KOPT-K1 (cell line): ENCODE measurements around the gene TCF7L1.
"Not testable (repeated sequence)": the region's sequence is repeated elsewhere in the genome, so short reads cannot be mapped to it uniquely, and the experiment has no call there.

ENCODE experiments used
- H3K27ac ChIP-seq: fragments of 200-600 bp; sonication (generic); 2 replicates; pipeline ENCODE4 v1.5.1; 2016; ENCODE audit warnings: antibody characterized with exemption, mild to moderate bottlenecking, low read depth, low read length; ENCODE audit not compliant: poor library complexity, severe bottlenecking
- H3K36me3 ChIP-seq: fragments of 200-600 bp; sonication (generic); 2 replicates; pipeline ENCODE4 v1.5.1; 2017; ENCODE audit warnings: antibody characterized with exemption, mild to moderate bottlenecking, low read length, moderate library complexity; ENCODE audit not compliant: insufficient read depth
- H3K9me3 ChIP-seq: fragments of 200-600 bp; sonication (generic); 2 replicates; pipeline ENCODE4 v1.5.1; 2017; ENCODE audit warnings: antibody characterized with exemption, low read length, mild to moderate bottlenecking; ENCODE audit not compliant: insufficient read depth, poor library complexity, severe bottlenecking

The TCF7L1 gene

GRCh38 chr2:85114586-85115330, 18.4 kb upstream of the TCF7L1 start:
- H3K9me3 ChIP-seq: no peaks in the 10 kb centered on the region
- no peak overlapping the region for H3K27ac ChIP-seq
- H3K36me3 ChIP-seq: no peaks in the 10 kb centered on the region

GRCh38 chr2:85116207-85116606, 17.0 kb upstream of the TCF7L1 start:
- H3K27ac ChIP-seq: no peak overlapping the region
- H3K9me3 ChIP-seq: no peaks in the 10 kb centered on the region
- no peaks in the 10 kb centered on the region for H3K36me3 ChIP-seq

GRCh38 chr2:85119900-85120299, 13.3 kb upstream of the TCF7L1 start:
- Histone ChIP-seq H3K36me3 (no peaks in the 10 kb centered on the region), H3K27ac (no peak overlapping the region), H3K9me3 (no peaks in the 10 kb centered on the region)

- Histone ChIP-seq H3K27ac (no peak overlapping the region), H3K36me3 (no peaks in the 10 kb centered on the region), H3K9me3 (no peaks in the 10 kb centered on the region)
Observed at GRCh38 chr2:85120363-85120762, 12.8 kb upstream of the TCF7L1 start.

GRCh38 chr2:85126462-85126861, 6.7 kb upstream of the TCF7L1 start:
- not testable (repeated sequence) for H3K27ac ChIP-seq, H3K36me3 ChIP-seq, H3K9me3 ChIP-seq

- Histone ChIP-seq H3K36me3 (no peaks in the 10 kb centered on the region), H3K27ac (no peak overlapping the region), H3K9me3 (no peaks in the 10 kb centered on the region)
Observed at GRCh38 chr2:85129861-85130260, 3.3 kb upstream of the TCF7L1 start.

GRCh38 chr2:85130407-85130806, 2.8 kb upstream of the TCF7L1 start:
- no peak overlapping the region for H3K27ac ChIP-seq
- no peaks in the 10 kb centered on the region for H3K9me3 ChIP-seq
- no peaks in the 10 kb centered on the region for H3K36me3 ChIP-seq

- no peaks in the 10 kb centered on the region for H3K36me3 ChIP-seq
Observed at GRCh38 chr2:85131116-85131515, 2.1 kb upstream of the TCF7L1 start.

GRCh38 chr2:85132397-85132796, 795 bp upstream of the TCF7L1 start:
- no peak overlapping the region for H3K27ac ChIP-seq
- no peaks in the 10 kb centered on the region for H3K9me3 ChIP-seq
- no peaks in the 10 kb centered on the region for H3K36me3 ChIP-seq

More at GRCh38 chr2:85131116-85131515, 2.1 kb upstream of the TCF7L1 start:
- Histone ChIP-seq H3K9me3 (no peaks in the 10 kb centered on the region), H3K27ac (no peak overlapping the region)

GRCh38 chr2:85133751-85134254, 611 bp downstream of the TCF7L1 start:
- Histone ChIP-seq H3K27ac (no peak overlapping the region), H3K9me3 (no peaks in the 10 kb centered on the region), H3K36me3 (no peaks in the 10 kb centered on the region)

GRCh38 chr2:85134255-85134895, 1.2 kb downstream of the TCF7L1 start:
- no peaks in the 10 kb centered on the region for H3K36me3 ChIP-seq

GRCh38 chr2:85134896-85135659, 1.9 kb downstream of the TCF7L1 start:
- Histone ChIP-seq H3K9me3 (no peaks in the 10 kb centered on the region), H3K36me3 (no peaks in the 10 kb centered on the region), H3K27ac (no peak overlapping the region)

More at GRCh38 chr2:85134255-85134895, 1.2 kb downstream of the TCF7L1 start:
- no peak overlapping the region for H3K27ac ChIP-seq
- H3K9me3 ChIP-seq: no peaks in the 10 kb centered on the region

- Histone ChIP-seq H3K9me3 (no peaks in the 10 kb centered on the region), H3K27ac (no peak overlapping the region)
Observed at GRCh38 chr2:85135660-85135914, 2.4 kb downstream of the TCF7L1 start.

GRCh38 chr2:85137156-85137555, 4.0 kb downstream of the TCF7L1 start:
- H3K9me3 ChIP-seq: no peaks in the 10 kb centered on the region
- no peak overlapping the region for H3K27ac ChIP-seq
- no peaks in the 10 kb centered on the region for H3K36me3 ChIP-seq

More at GRCh38 chr2:85135660-85135914, 2.4 kb downstream of the TCF7L1 start:
- H3K36me3 ChIP-seq: no peaks in the 10 kb centered on the region

- no peaks in the 10 kb centered on the region for H3K36me3 ChIP-seq
- H3K9me3 ChIP-seq: no peaks in the 10 kb centered on the region
- H3K27ac ChIP-seq: no peak overlapping the region
Observed at GRCh38 chr2:85143463-85144082, 10.4 kb downstream of the TCF7L1 start.
